B cell (primary cell): Measurements from ENCODE around the gene CORO1C. TPM values are rescaled to one million over a fixed set of nuclear protein-coding genes. Genes with fewer than 3 reads are reported as not detected.

Source experiments
- ATAC-seq: fragments of 200-7000 bp; cut with Tn5 transposase; one replicate; pipeline ENCODE4 v1.10.0; 2021; ENCODE audit warnings: low read depth, mild to moderate bottlenecking, moderate number of reproducible peaks, moderate library complexity
- CTCF ChIA-PET: fragments of 350-600 bp; sonication (Branson Sonifier 250); formaldehyde crosslinking; loops from one replicate; lab custom pipeline; 2021; ENCODE audit warnings: antibody characterized with exemption, inconsistent platforms; lab: Charles Lee
- POLR2A ChIA-PET: fragments of 350-600 bp; sonication (Branson Sonifier 250); formaldehyde crosslinking; loops from one replicate; lab custom pipeline; 2021; ENCODE audit warnings: antibody characterized with exemption; lab: Charles Lee
- DNase-seq: peaks from one replicate; pipeline ENCODE4 v3.0.0; 2013
- H2AFZ ChIP-seq: 2 replicates; pipeline ENCODE4 v1.6.1; 2012; ENCODE audit warnings: mild to moderate bottlenecking, low read depth, low read length; ENCODE audit not compliant: insufficient read depth, poor library complexity, severe bottlenecking
- H3K27ac ChIP-seq, 2 donors: 1 replicate in 1 of 2; 2 replicates in 1 of 2; pipeline ENCODE4 v1.5.1; 2012 to 2013; ENCODE audit warnings: low read length in 2 of 2, mild to moderate bottlenecking in 2 of 2, moderate library complexity in 1 of 2
- H3K27me3 ChIP-seq, 4 experiments: fragments of 200-600 bp in 1 of 4; sonication (generic) in 1 of 4; replicated peaks in 1 of 4; 1 replicate in 2 of 4; 2 replicates in 2 of 4; pipeline versions ENCODE4 v1.6.1 to v1.7.0; 2013 to 2016; ENCODE audit warnings: low read length in 3 of 4, mild to moderate bottlenecking in 2 of 4, mixed read lengths in 1 of 4, moderate library complexity in 1 of 4; ENCODE audit not compliant: insufficient read depth in 4 of 4, control insufficient read depth in 3 of 4; ENCODE audit errors: control extremely low read depth in 1 of 4
- H3K36me3 ChIP-seq, 2 experiments: replicated peaks in 1 of 2; 1 replicate in 1 of 2; 2 replicates in 1 of 2; pipeline versions ENCODE4 v1.6.1 to v1.7.1; 2013; ENCODE audit warnings: low read length in 1 of 2; ENCODE audit not compliant: insufficient read depth in 2 of 2, control insufficient read depth in 1 of 2; ENCODE audit errors: control extremely low read depth in 1 of 2, extremely low read depth in 1 of 2
- H3K4me1 ChIP-seq, 2 donors: fragments of 200-600 bp in 1 of 2; sonication (generic) in 1 of 2; 1 replicate in 1 of 2; 2 replicates in 1 of 2; pipeline versions ENCODE4 v1.5.1 to v1.6.1; 2013 to 2017; ENCODE audit warnings: low read length in 2 of 2; ENCODE audit not compliant: control insufficient read depth in 2 of 2, insufficient read depth in 2 of 2
- H3K4me2 ChIP-seq: replicated peaks from 2 replicates; pipeline ENCODE3; 2012; ENCODE audit warnings: mild to moderate bottlenecking, low read depth, low read length; ENCODE audit not compliant: poor library complexity, severe bottlenecking
- H3K4me3 ChIP-seq, 5 experiments: fragments of 200-600 bp in 1 of 5; sonication (generic) in 1 of 5; 1 replicate in 3 of 5; 2 replicates in 2 of 5; pipeline versions ENCODE4 v1.5.1 to v1.7.0; 2011 to 2016; ENCODE audit warnings: low read length in 4 of 5, mild to moderate bottlenecking in 4 of 5, low read depth in 2 of 5, control low read depth in 1 of 5, moderate library complexity in 1 of 5; ENCODE audit not compliant: insufficient read depth in 1 of 5; ENCODE audit errors: control extremely low read depth in 1 of 5, extremely low read depth in 1 of 5
- H3K79me2 ChIP-seq: fragments of 200-600 bp; sonication (generic); one replicate; pipeline ENCODE4 v1.6.0; 2016; ENCODE audit warnings: low read length; ENCODE audit not compliant: control insufficient read depth, insufficient read depth
- H3K9ac ChIP-seq: fragments of 200-600 bp; sonication (generic); 2 replicates; pipeline ENCODE4 v1.6.1; 2017; ENCODE audit warnings: mild to moderate bottlenecking, low read length, moderate library complexity
- H3K9me3 ChIP-seq, 3 donors: one replicate each; pipeline versions ENCODE4 v1.6.1 to v1.7.1; 2013; ENCODE audit warnings: low read length in 2 of 3; ENCODE audit not compliant: control insufficient read depth in 2 of 3, insufficient read depth in 1 of 3; ENCODE audit errors: control extremely low read depth in 1 of 3
- H4K20me1 ChIP-seq: 2 replicates; pipeline ENCODE4 v1.6.0; 2012; ENCODE audit warnings: mild to moderate bottlenecking, low read length; ENCODE audit not compliant: insufficient read depth, control insufficient read depth, poor library complexity, severe bottlenecking
- H3K27ac Mint-ChIP-seq: one replicate; pipeline ENCODE4 v1.8.0; 2021; ENCODE audit warnings: mixed read lengths
- H3K27me3 Mint-ChIP-seq: one replicate; pipeline ENCODE4 v1.8.0; 2021; ENCODE audit warnings: mixed read lengths
- H3K4me1 Mint-ChIP-seq: one replicate; pipeline ENCODE4 v1.8.0; 2021; ENCODE audit warnings: mixed read lengths
- H3K4me3 Mint-ChIP-seq: one replicate; pipeline ENCODE4 v1.8.0; 2021; ENCODE audit warnings: mixed read lengths
- H3K9me3 Mint-ChIP-seq: one replicate; pipeline ENCODE4 v1.8.0; 2022; ENCODE audit warnings: mixed read lengths; ENCODE audit not compliant: insufficient read depth
- EZH2 ChIP-seq: IDR thresholded peaks from 2 replicates; pipeline ENCODE4 v1.6.1; 2012; ENCODE audit warnings: borderline replicate concordance, low read depth, mild to moderate bottlenecking, moderate library complexity, low read length; ENCODE audit not compliant: insufficient read depth, poor library complexity, severe bottlenecking
- WGBS: methylation state at CpG from one replicate; pipeline ENCODE4 v1.1.5; 2013; ENCODE audit warnings: missing lambda C conversion rate; ENCODE audit not compliant: insufficient coverage; 5-methylcytosine and 5-hydroxymethylcytosine counted together
- intact Hi-C: fragments of 100-400 bp; cut with micrococcal nuclease; formaldehyde crosslinking; loops from one replicate; pipeline ENCODE4 v1.10.0; 2022
- polyA plus RNA-seq: library from polyadenylated mRNA; depleted of rRNA; stranded (reverse); fragments of >200 nt; gene quantifications from 2 replicates; pipeline ENCODE4 v1.2.3, GENCODE V29; 2012
- total RNA-seq, 2 donors: library from RNA; stranded (reverse); fragments of 120-200 nt in 1 of 2; gene quantifications; 1 replicate in 1 of 2; 2 replicates in 1 of 2; pipeline versions ENCODE4 v1.2.3 to v1.2.4, GENCODE V29; 2013 to 2022
- TF ChIP-seq, protein P1 (sequence below): fragments of 200-600 bp; IDR thresholded peaks from one replicate; pipeline ENCODE4 v1.8.0; 2022; ENCODE audit warnings: antibody characterized with exemption, mild to moderate bottlenecking

CORO1C gene
- total and polyA plus RNA-seq, 2 donors (not counting 1 experiment from before 2014, with no cell fraction given) = 19.2 to 68.0 TPM

DNA sequence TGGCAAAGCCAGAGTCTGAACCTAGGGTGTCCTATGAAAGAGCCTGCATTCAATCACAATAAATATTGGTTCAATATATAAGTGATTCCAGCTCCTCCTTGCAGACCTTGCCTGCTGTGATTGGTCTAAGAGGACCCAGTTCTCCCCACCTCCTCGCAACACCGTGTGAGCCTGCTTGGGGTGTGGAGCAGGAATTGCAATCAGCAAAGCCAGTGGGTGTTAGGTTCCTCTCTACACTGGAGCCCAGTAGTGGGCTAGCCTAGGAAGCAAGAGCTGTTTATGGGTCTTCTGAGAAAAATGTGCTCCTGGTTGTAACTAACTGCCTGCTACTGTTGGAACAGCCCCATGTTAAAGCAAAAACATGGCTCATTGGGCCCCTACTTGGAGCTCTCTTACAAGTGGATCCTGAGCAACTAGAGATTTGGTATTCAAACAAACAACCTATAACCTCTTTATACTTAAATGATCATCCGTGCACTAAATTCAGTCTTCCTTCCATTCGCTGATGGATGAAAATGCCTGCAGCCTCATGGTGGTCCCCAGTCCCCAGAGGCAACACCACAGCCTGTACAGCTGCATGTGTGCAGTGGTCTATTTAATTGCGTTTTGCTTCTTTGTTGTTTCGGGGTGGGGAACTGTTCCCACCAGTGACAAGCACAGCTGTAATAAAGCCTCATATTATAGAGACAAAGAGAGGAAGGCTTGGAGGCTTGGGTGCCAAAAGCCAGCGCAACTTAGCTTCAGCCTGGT lies 93.9 kb downstream of the CORO1C start:
- Histone ChIP-seq H3K4me2 (peak overlapping the region; percentile 84), H3K79me2 (peaks cover 40% of the 10 kb centered on the region), H3K27ac (peak overlapping the region; percentile 92 to 95), H3K27me3 (no peaks in the 10 kb centered on the region), H3K9ac (peak overlapping the region; percentile 81), H4K20me1 (peaks cover 10% of the 10 kb centered on the region), H3K4me3 (peak overlapping the region; percentile 62 to 87 (median 78)), H3K9me3 (no peaks in the 10 kb centered on the region), H2AFZ (no peak overlapping the region), H3K4me1 (peaks cover 79 to 88% of the 10 kb centered on the region in 2 donors), H3K36me3 (peaks cover 0 to 22% of the 10 kb centered on the region in 2 experiments)
- intact Hi-C loops = loop anchor here (5.0 to 10.0 kb wide), 3 partner anchors 220 to 523 kb away; partner anchors contain the start of genes ALKBH2, SSH1 and UNG
- H3K27ac Mint-ChIP-seq = peak overlapping the region; percentile 94
- TF ChIP-seq EZH2 = no peak
- TF ChIP-seq, protein P1, sequence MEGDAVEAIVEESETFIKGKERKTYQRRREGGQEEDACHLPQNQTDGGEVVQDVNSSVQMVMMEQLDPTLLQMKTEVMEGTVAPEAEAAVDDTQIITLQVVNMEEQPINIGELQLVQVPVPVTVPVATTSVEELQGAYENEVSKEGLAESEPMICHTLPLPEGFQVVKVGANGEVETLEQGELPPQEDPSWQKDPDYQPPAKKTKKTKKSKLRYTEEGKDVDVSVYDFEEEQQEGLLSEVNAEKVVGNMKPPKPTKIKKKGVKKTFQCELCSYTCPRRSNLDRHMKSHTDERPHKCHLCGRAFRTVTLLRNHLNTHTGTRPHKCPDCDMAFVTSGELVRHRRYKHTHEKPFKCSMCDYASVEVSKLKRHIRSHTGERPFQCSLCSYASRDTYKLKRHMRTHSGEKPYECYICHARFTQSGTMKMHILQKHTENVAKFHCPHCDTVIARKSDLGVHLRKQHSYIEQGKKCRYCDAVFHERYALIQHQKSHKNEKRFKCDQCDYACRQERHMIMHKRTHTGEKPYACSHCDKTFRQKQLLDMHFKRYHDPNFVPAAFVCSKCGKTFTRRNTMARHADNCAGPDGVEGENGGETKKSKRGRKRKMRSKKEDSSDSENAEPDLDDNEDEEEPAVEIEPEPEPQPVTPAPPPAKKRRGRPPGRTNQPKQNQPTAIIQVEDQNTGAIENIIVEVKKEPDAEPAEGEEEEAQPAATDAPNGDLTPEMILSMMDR = no peak
- peaks cover 91% of the 10 kb centered on the region for H3K4me1 Mint-ChIP-seq
- H3K4me3 Mint-ChIP-seq = peak overlapping the region; percentile 96
- ChIA-PET POLR2A (interaction anchor here (0.6 to 14.8 kb wide), 11 partner anchors 7 to 220 kb away, joined by 3 to 133 read pairs (median 6); partner anchors contain the start of genes SART3 and SSH1), CTCF (interaction anchor here (0.6 to 17.3 kb wide), 10 partner anchors 10 to 167 kb away, joined by 3 to 431 read pairs (median 18); partner anchors contain the start of genes ISCU and SART3)
- H3K9me3 Mint-ChIP-seq = no peaks in the 10 kb centered on the region
- WGBS = 43% methylated on average over 3 of the region's 7 CpGs
- DNase-seq (peak; percentile 29), ATAC-seq (no peak)
- no peaks in the 10 kb centered on the region for H3K27me3 Mint-ChIP-seq
